WTC11 (cell line): ENCODE measurements around the gene COL1A1. TPM values are rescaled to one million over a fixed set of nuclear protein-coding genes. Genes with fewer than 3 reads are reported as not detected.

ENCODE experiments used
- ATAC-seq: fragments of 200-7000 bp; cut with Tn5 transposase; 2 replicates; pipeline ENCODE4 v1.10.0; 2021; ENCODE audit warnings: mild to moderate bottlenecking, moderate library complexity
- CTCF ChIA-PET: fragments of 300-600 bp; sonication (Branson Sonifier 250); formaldehyde crosslinking; loops from one replicate; lab custom pipeline; 2021; ENCODE audit warnings: antibody characterized with exemption; lab: Charles Lee
- POLR2A ChIA-PET: fragments of 350-600 bp; sonication (Branson Sonifier 250); formaldehyde crosslinking; loops from one replicate; lab custom pipeline; 2021; ENCODE audit warnings: antibody characterized with exemption; lab: Charles Lee
- DNase-seq: peaks from one replicate; pipeline ENCODE4 v3.0.0; 2021; ENCODE audit warnings: low spot score
- H3K27ac Mint-ChIP-seq: 2 replicates; pipeline ENCODE4 v1.8.0; 2021; ENCODE audit warnings: mixed read lengths
- H3K27me3 Mint-ChIP-seq: 2 replicates; pipeline ENCODE4 v1.8.0; 2021; ENCODE audit warnings: low read depth, mild to moderate bottlenecking, moderate library complexity, mixed read lengths
- H3K36me3 Mint-ChIP-seq: 2 replicates; pipeline ENCODE4 v1.8.0; 2021; ENCODE audit warnings: mixed read lengths
- H3K4me1 Mint-ChIP-seq: 2 replicates; pipeline ENCODE4 v1.8.0; 2022; ENCODE audit warnings: mixed read lengths
- H3K4me3 Mint-ChIP-seq: 2 replicates; pipeline ENCODE4 v1.8.0; 2021; ENCODE audit warnings: mild to moderate bottlenecking, moderate library complexity, mixed read lengths
- H3K9me3 Mint-ChIP-seq: 2 replicates; pipeline ENCODE4 v1.8.0; 2021; ENCODE audit warnings: mixed read lengths
- CBFB ChIP-seq: sonication (generic); formaldehyde crosslinking; IDR thresholded peaks from 2 replicates; pipeline ENCODE4 v1.8.1; 2022; ENCODE audit warnings: mild to moderate bottlenecking, low read depth, missing genetic modification reagents
- CREB1 ChIP-seq: sonication (generic); formaldehyde crosslinking; IDR thresholded peaks from 2 replicates; pipeline ENCODE4 v1.8.0; 2023; ENCODE audit warnings: mild to moderate bottlenecking, missing genetic modification reagents
- CTCF ChIP-seq: fragments of 200-600 bp; IDR thresholded peaks from 2 replicates; pipeline ENCODE4 v1.8.0; 2022; ENCODE audit warnings: antibody characterized with exemption
- EMX1 ChIP-seq: fragments of 250-450 bp; sonication (Bioruptor Pico); IDR thresholded peaks from 2 replicates; pipeline ENCODE4 v1.8.0; 2021; ENCODE audit warnings: mild to moderate bottlenecking
- ERG ChIP-seq: fragments of 250-450 bp; sonication (Bioruptor Pico); IDR thresholded peaks from 2 replicates; pipeline ENCODE4 v1.8.0; 2021; ENCODE audit warnings: mild to moderate bottlenecking
- FOXK1 ChIP-seq: sonication (generic); formaldehyde crosslinking; IDR thresholded peaks from 2 replicates; pipeline ENCODE4 v1.8.0; 2022; ENCODE audit warnings: mild to moderate bottlenecking, moderate library complexity, missing genetic modification reagents
- JUN ChIP-seq: sonication (generic); formaldehyde crosslinking; IDR thresholded peaks from 2 replicates; pipeline ENCODE4 v1.8.0; 2023; ENCODE audit warnings: mild to moderate bottlenecking, missing genetic modification reagents
- KAT7 ChIP-seq: sonication (generic); formaldehyde crosslinking; IDR thresholded peaks from 2 replicates; pipeline ENCODE4 v1.8.1; 2023; ENCODE audit warnings: missing genetic modification reagents, mild to moderate bottlenecking, borderline replicate concordance
- NFE2L1 ChIP-seq: sonication (generic); formaldehyde crosslinking; IDR thresholded peaks from 2 replicates; pipeline ENCODE4 v1.8.1; 2023; ENCODE audit warnings: missing genetic modification reagents
- NR3C1 ChIP-seq: sonication (generic); formaldehyde crosslinking; conservative IDR thresholded peaks from 2 replicates; pipeline ENCODE4 v1.8.1; 2023; ENCODE audit warnings: low read depth, mild to moderate bottlenecking, missing genetic modification reagents
- RORB ChIP-seq: fragments of 250-450 bp; sonication (Bioruptor Pico); IDR thresholded peaks from 2 replicates; pipeline ENCODE4 v1.9.0; 2021; ENCODE audit warnings: mild to moderate bottlenecking
- SMAD4 ChIP-seq: sonication (generic); formaldehyde crosslinking; IDR thresholded peaks from 2 replicates; pipeline ENCODE4 v1.8.0; 2022; ENCODE audit warnings: mild to moderate bottlenecking, missing genetic modification reagents
- SP1 ChIP-seq: sonication (generic); formaldehyde crosslinking; conservative IDR thresholded peaks from 2 replicates; pipeline ENCODE4 v1.8.1; 2022; ENCODE audit warnings: missing genetic modification reagents
- ZBTB21 ChIP-seq: sonication (generic); formaldehyde crosslinking; IDR thresholded peaks from 2 replicates; pipeline ENCODE4 v1.8.1; 2023; ENCODE audit warnings: mild to moderate bottlenecking, missing genetic modification reagents, borderline replicate concordance
- ZNF263 ChIP-seq: sonication (generic); formaldehyde crosslinking; IDR thresholded peaks from 2 replicates; pipeline ENCODE4 v1.8.1; 2022; ENCODE audit warnings: low read depth, mild to moderate bottlenecking, moderate library complexity, missing genetic modification reagents
- ZNF423 ChIP-seq: fragments of 250-450 bp; sonication (Bioruptor Pico); IDR thresholded peaks from 2 replicates; pipeline ENCODE4 v2.1.2; 2022; ENCODE audit warnings: mild to moderate bottlenecking, moderate library complexity
- ZNF425 ChIP-seq: fragments of 250-450 bp; sonication (Bioruptor Pico); conservative IDR thresholded peaks from 2 replicates; pipeline ENCODE4 v1.9.0; 2021; ENCODE audit warnings: mild to moderate bottlenecking
- total RNA-seq: library from RNA; stranded (reverse); gene quantifications from 3 replicates; pipeline ENCODE4 v1.2.3, GENCODE V29; 2021
- TF ChIP-seq, protein P1 (sequence below): fragments of 250-450 bp; sonication (Bioruptor Pico); IDR thresholded peaks from 2 replicates; pipeline ENCODE4 v1.9.0; 2021; ENCODE audit warnings: mild to moderate bottlenecking
- TF ChIP-seq, protein P2 (sequence below): sonication (generic); formaldehyde crosslinking; IDR thresholded peaks from 2 replicates; pipeline ENCODE4 v1.8.1; 2022; ENCODE audit warnings: missing genetic modification reagents, borderline replicate concordance
- TF ChIP-seq, protein P3 (sequence below): sonication (generic); formaldehyde crosslinking; conservative IDR thresholded peaks from 2 replicates; pipeline ENCODE4 v1.8.1; 2023; ENCODE audit warnings: mild to moderate bottlenecking, low read depth, missing genetic modification reagents, moderate library complexity

The COL1A1 gene
- total RNA-seq, 1 experiment from 2014 or later: 52.1 TPM

GRCh38 chr17:50161911-50162288 is 39.5 kb downstream of the COL1A1 start:
- CTCF ChIA-PET: interaction anchor here (0.9 to 2.7 kb wide), 33 partner anchors 8 to 235 kb away, joined by 3 to 46 read pairs (median 7); partner anchors contain the start of genes COL1A1, DLX4, ITGA3 and LRRC59
- no peaks in the 10 kb centered on the region for H3K36me3 Mint-ChIP-seq
- H3K27ac Mint-ChIP-seq: peak overlapping the region; percentile 51
- H3K4me3 Mint-ChIP-seq: peak overlapping the region; percentile 79
- H3K27me3 Mint-ChIP-seq: peaks cover 33% of the 10 kb centered on the region
- ATAC-seq: peak; percentile 9
- H3K9me3 Mint-ChIP-seq: no peaks in the 10 kb centered on the region
- no peak for TF ChIP-seq KAT7 (CRISPR knock-in tag)
- TF ChIP-seq EMX1 (CRISPR knock-in tag): no peak
- no peak for TF ChIP-seq CTCF
- TF ChIP-seq NR3C1 (CRISPR knock-in tag): no peak
- TF ChIP-seq, protein P1, sequence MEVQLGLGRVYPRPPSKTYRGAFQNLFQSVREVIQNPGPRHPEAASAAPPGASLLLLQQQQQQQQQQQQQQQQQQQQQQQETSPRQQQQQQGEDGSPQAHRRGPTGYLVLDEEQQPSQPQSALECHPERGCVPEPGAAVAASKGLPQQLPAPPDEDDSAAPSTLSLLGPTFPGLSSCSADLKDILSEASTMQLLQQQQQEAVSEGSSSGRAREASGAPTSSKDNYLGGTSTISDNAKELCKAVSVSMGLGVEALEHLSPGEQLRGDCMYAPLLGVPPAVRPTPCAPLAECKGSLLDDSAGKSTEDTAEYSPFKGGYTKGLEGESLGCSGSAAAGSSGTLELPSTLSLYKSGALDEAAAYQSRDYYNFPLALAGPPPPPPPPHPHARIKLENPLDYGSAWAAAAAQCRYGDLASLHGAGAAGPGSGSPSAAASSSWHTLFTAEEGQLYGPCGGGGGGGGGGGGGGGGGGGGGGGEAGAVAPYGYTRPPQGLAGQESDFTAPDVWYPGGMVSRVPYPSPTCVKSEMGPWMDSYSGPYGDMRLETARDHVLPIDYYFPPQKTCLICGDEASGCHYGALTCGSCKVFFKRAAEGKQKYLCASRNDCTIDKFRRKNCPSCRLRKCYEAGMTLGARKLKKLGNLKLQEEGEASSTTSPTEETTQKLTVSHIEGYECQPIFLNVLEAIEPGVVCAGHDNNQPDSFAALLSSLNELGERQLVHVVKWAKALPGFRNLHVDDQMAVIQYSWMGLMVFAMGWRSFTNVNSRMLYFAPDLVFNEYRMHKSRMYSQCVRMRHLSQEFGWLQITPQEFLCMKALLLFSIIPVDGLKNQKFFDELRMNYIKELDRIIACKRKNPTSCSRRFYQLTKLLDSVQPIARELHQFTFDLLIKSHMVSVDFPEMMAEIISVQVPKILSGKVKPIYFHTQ: no peak
- no peak for TF ChIP-seq NFE2L1 (CRISPR knock-in tag)
- TF ChIP-seq CREB1 (CRISPR knock-in tag): no peak
- TF ChIP-seq, all 79 proteins: peak for 0
- peaks cover 10% of the 10 kb centered on the region for H3K4me1 Mint-ChIP-seq
- no peak for DNase-seq
- POLR2A ChIA-PET: interaction anchor here (0.6 to 2.4 kb wide), 5 partner anchors 10 to 61 kb away, joined by 3 to 22 read pairs (median 3); no protein-coding TSS in a partner anchor

DNA sequence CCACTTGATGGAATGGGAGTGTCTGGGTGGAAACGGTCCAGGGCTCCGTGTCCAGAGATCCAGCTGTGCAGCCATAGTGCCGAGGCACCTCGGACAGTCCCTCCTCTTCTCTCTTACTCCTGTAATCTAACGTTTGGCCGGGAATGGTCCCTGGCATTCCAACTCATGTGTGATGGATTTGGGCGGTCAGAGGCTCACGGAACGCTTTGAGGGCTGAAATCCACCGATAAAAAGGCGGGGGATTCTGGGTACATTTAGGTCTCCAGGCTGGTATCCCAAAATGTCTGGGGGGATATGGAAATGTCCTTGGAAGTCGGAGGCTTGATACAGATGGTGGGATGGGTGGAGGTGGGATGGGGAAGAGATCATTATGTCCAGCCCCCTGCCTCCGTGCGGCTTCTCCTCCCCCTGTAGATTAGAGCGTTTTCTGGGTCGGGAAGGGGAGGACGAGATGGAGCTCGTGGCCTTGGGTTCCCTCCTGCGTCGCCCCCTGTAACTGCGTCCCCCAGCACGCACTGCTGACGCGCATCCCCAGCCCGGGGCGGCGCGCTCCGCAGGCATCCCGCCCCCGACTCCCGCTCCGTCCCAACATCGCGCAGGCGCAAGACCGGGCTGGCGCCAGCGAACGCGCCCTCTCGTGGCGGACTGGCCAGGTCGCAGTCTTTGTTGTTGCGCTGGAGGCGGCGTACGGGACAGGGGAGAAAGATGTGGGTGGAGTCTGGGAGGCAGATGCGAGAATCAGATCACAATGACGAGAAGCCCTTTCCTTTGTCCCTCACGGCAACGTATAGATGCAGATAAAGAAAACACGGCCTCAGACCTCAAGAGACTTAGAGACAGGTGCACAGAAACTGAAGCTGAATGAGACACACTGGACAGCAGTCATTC is 40.2 kb downstream of the COL1A1 start:
- peak; percentile 92 for ATAC-seq
- no peaks in the 10 kb centered on the region for H3K36me3 Mint-ChIP-seq
- H3K9me3 Mint-ChIP-seq: no peaks in the 10 kb centered on the region
- H3K4me1 Mint-ChIP-seq: peaks cover 10% of the 10 kb centered on the region
- H3K27me3 Mint-ChIP-seq: peaks cover 33% of the 10 kb centered on the region
- peak overlapping the region; percentile 79 for H3K4me3 Mint-ChIP-seq
- ChIA-PET POLR2A (interaction anchor here (0.6 to 2.4 kb wide), 6 partner anchors 9 to 60 kb away, joined by 3 to 22 read pairs (median 4); no protein-coding TSS in a partner anchor), CTCF (interaction anchor here (0.6 to 2.7 kb wide), 37 partner anchors 8 to 236 kb away, joined by 3 to 46 read pairs (median 5); partner anchors contain the start of genes COL1A1, DLX4, ITGA3 and LRRC59)
- DNase-seq: peak; percentile 96
- peak overlapping the region; percentile 51 for H3K27ac Mint-ChIP-seq
- no peak for TF ChIP-seq ZNF263 (CRISPR knock-in tag)
- no peak for TF ChIP-seq CBFB (CRISPR knock-in tag)
- no peak for TF ChIP-seq ZNF423
- TF ChIP-seq, protein P2, sequence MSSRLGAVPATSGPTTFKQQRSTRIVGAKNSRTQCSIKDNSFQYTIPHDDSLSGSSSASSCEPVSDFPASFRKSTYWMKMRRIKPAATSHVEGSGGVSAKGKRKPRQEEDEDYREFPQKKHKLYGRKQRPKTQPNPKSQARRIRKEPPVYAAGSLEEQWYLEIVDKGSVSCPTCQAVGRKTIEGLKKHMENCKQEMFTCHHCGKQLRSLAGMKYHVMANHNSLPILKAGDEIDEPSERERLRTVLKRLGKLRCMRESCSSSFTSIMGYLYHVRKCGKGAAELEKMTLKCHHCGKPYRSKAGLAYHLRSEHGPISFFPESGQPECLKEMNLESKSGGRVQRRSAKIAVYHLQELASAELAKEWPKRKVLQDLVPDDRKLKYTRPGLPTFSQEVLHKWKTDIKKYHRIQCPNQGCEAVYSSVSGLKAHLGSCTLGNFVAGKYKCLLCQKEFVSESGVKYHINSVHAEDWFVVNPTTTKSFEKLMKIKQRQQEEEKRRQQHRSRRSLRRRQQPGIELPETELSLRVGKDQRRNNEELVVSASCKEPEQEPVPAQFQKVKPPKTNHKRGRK: no peak
- no peak for TF ChIP-seq SMAD4 (CRISPR knock-in tag)
- no peak for TF ChIP-seq ERG (CRISPR knock-in tag)
- TF ChIP-seq FOXK1 (CRISPR knock-in tag): peak; percentile 91; the same call in 1 of the 2 replicates
- TF ChIP-seq ZBTB21 (CRISPR knock-in tag): peak; percentile 39; the same call in 1 of the 2 replicates
- peak; percentile 89 for TF ChIP-seq SP1 (CRISPR knock-in tag)
- no peak for TF ChIP-seq RORB
- TF ChIP-seq ZNF425 (CRISPR knock-in tag): no peak
- TF ChIP-seq KAT7 (CRISPR knock-in tag): no peak
- TF ChIP-seq, protein P3, sequence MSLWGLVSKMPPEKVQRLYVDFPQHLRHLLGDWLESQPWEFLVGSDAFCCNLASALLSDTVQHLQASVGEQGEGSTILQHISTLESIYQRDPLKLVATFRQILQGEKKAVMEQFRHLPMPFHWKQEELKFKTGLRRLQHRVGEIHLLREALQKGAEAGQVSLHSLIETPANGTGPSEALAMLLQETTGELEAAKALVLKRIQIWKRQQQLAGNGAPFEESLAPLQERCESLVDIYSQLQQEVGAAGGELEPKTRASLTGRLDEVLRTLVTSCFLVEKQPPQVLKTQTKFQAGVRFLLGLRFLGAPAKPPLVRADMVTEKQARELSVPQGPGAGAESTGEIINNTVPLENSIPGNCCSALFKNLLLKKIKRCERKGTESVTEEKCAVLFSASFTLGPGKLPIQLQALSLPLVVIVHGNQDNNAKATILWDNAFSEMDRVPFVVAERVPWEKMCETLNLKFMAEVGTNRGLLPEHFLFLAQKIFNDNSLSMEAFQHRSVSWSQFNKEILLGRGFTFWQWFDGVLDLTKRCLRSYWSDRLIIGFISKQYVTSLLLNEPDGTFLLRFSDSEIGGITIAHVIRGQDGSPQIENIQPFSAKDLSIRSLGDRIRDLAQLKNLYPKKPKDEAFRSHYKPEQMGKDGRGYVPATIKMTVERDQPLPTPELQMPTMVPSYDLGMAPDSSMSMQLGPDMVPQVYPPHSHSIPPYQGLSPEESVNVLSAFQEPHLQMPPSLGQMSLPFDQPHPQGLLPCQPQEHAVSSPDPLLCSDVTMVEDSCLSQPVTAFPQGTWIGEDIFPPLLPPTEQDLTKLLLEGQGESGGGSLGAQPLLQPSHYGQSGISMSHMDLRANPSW (CRISPR knock-in tag): no peak
- no peak for TF ChIP-seq JUN
